Upper lobe of left lung (tissue), 4 donors: ENCODE results near the gene ACADL.

Source experiments
- CTCF ChIP-seq, 6 experiments: fragments of 450-650 bp in 4 of 6; fragments of 200-600 bp in 2 of 6; sonication (generic) in 2 of 6; IDR thresholded peaks; one replicate each; pipeline ENCODE4 v1.5.1; 2016 to 2019; ENCODE audit warnings: antibody characterized with exemption in 6 of 6
- EP300 ChIP-seq, 4 donors: sonication (generic); formaldehyde crosslinking; IDR thresholded peaks; one replicate each; pipeline ENCODE4 v1.5.1; 2017; ENCODE audit warnings: antibody characterized with exemption in 4 of 4, control low read depth in 2 of 4
- POLR2A ChIP-seq, 4 donors: fragments of 450-650 bp; IDR thresholded peaks; one replicate each; pipeline ENCODE4 v1.5.1; 2016 to 2017; ENCODE audit warnings: antibody characterized with exemption in 4 of 4, mild to moderate bottlenecking in 2 of 4
- POLR2AphosphoS5 ChIP-seq, 2 donors: sonication (generic); formaldehyde crosslinking; IDR thresholded peaks; one replicate each; pipeline ENCODE4 v1.5.1; 2017; ENCODE audit warnings: antibody characterized with exemption in 2 of 2

- no peak for TF ChIP-seq CTCF (IDR thresholded peaks at IDR 0.05)
- TF ChIP-seq POLR2A (IDR thresholded peaks at IDR 0.05): no peak
- TF ChIP-seq POLR2AphosphoS5 (IDR thresholded peaks at IDR 0.05): no peak
- no peak for TF ChIP-seq EP300 (IDR thresholded peaks at IDR 0.05)
Observed at GRCh38 chr2:210227290-210228088, 2.2 kb upstream of the ACADL start.
